ACC112 (cell line): ENCODE results near the gene MTG2.

ENCODE experiments used
- H2AFZ ChIP-seq: fragments of 200-600 bp; sonication (generic); one replicate; pipeline ENCODE4 v1.6.0; 2017; ENCODE audit warnings: antibody characterized with exemption, low read length; ENCODE audit not compliant: unreplicated experiment
- H3K27ac ChIP-seq: fragments of 200-600 bp; sonication (generic); 2 replicates; pipeline ENCODE4 v1.5.1; 2014; ENCODE audit warnings: low read depth, mild to moderate bottlenecking, antibody characterized with exemption, low read length, moderate library complexity
- H3K27me3 ChIP-seq: fragments of 200-600 bp; sonication (generic); 2 replicates; pipeline ENCODE4 v1.6.1; 2014; ENCODE audit warnings: mild to moderate bottlenecking, antibody characterized with exemption, low read length, moderate library complexity, mixed read lengths; ENCODE audit not compliant: insufficient read depth
- H3K36me3 ChIP-seq: fragments of 200-600 bp; sonication (generic); 2 replicates; pipeline ENCODE4 v1.6.1; 2016; ENCODE audit warnings: mild to moderate bottlenecking, antibody characterized with exemption, low read length, moderate library complexity, mixed read lengths; ENCODE audit not compliant: insufficient read depth
- H3K4me1 ChIP-seq: fragments of 200-600 bp; sonication (generic); one replicate; pipeline ENCODE4 v1.6.1; 2016; ENCODE audit warnings: low read length, mixed read lengths; ENCODE audit not compliant: insufficient read depth, unreplicated experiment, control insufficient read depth
- H3K4me3 ChIP-seq: fragments of 200-600 bp; sonication (generic); 2 replicates; pipeline ENCODE4 v1.5.1; 2014; ENCODE audit warnings: mild to moderate bottlenecking, low read depth, low read length
- H3K79me2 ChIP-seq: fragments of 200-600 bp; sonication (generic); one replicate; pipeline ENCODE4 v1.6.0; 2016; ENCODE audit warnings: low read length; ENCODE audit not compliant: control insufficient read depth, unreplicated experiment, insufficient read depth

MTG2 gene, protein sequence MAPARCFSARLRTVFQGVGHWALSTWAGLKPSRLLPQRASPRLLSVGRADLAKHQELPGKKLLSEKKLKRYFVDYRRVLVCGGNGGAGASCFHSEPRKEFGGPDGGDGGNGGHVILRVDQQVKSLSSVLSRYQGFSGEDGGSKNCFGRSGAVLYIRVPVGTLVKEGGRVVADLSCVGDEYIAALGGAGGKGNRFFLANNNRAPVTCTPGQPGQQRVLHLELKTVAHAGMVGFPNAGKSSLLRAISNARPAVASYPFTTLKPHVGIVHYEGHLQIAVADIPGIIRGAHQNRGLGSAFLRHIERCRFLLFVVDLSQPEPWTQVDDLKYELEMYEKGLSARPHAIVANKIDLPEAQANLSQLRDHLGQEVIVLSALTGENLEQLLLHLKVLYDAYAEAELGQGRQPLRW

DNA sequence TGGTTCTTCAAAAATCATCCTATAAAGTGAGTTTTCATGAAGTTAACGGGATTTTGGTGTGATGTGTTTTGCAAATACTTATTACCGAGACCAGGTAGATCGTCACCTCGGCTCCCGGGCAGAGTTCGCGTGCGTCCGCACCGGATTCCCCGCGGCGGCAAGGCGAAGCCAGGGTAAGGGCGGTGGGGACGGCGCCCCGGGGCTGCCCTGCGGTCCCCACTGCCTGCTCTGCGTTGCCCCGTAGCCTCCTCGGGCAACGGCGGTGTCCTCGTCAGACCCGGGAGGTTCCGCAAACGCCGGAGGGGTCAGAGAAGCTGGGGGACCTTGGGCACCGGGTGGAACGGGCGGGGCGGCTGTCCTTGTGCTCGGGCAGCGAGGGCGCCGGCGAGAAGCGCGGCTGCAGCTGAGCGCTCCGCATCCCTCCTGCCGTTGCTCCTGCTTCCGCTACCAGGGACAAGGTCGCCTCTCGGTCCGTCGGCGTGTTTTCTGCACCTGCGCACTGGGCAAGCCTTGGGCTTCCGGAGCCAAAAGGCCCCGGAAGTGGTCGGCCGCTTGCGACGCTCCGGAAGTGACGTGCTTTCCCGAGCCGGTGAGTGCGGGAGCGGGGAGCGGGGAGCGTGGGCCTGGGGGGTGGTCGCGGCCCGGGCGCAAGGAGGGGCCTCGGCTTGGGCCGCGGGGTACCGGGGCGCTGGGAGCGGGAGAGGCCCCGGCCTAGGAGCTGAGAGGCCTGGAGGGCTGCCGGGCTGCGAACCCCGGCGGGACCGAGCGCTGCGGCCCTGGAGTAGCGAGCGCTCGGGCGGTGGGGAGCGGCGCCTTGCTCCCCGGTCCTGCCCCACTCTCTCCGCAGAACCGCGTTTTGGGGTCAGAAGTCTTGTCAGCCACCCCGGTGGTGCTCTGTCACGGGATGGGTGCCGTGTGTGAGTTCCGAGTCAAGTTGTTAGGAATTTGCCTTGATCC is at the start of gene MTG2:
TSS of gene MTG2 (plus strand) at position 560 of the 957 bp plus-strand sequence. CDS start 10,393 bp downstream, outside the sequence.
- H3K4me3 ChIP-seq = peak within 1 kb of the TSS; percentile 88
- H3K79me2 ChIP-seq = peaks cover 44% of the 10 kb centered on the region
- H3K27me3 ChIP-seq = no peaks in the 10 kb centered on the region
- peak within 1 kb of the TSS; percentile 91 for H2AFZ ChIP-seq
- H3K36me3 ChIP-seq = peaks cover 5% of the 10 kb centered on the region; the same call in 1 of the 2 replicates
- H3K4me1 ChIP-seq = peaks cover 19% of the 10 kb centered on the region
- peak within 1 kb of the TSS; percentile 67 for H3K27ac ChIP-seq

- H3K4me3 ChIP-seq = no peak overlapping the region
- H3K79me2 ChIP-seq = no peaks in the 10 kb centered on the region
- H2AFZ ChIP-seq = no peak overlapping the region
- H3K27ac ChIP-seq = no peak overlapping the region
- peaks cover 22% of the 10 kb centered on the region for H3K4me1 ChIP-seq
- no peaks in the 10 kb centered on the region for H3K27me3 ChIP-seq
- H3K36me3 ChIP-seq = peaks cover 21% of the 10 kb centered on the region; the same call in 1 of the 2 replicates
Observed at GRCh38 chr20:62133051-62133845, 49.6 kb upstream of the MTG2 start.

DNA sequence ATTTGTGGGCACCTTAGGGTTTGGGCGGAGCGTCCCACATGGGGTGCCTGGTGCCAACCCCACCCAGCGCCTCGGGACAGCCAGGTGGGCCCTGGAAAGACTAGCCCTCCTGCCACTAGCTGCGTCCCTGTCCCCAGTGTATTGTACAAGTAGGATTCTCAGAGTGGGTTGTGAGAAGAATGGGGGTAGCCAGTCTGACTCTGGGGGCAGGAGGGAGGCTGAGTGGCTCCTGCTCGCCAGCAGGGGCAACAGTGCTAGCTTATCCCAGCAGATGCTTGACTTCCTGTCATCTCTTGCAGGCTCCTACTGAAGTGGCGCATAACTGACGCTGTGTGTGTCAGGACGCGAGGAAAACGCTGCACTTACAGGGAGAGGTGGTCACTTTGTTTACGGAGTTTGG is 49.0 kb upstream of the MTG2 start:
- Histone ChIP-seq H3K4me1 (peaks cover 22% of the 10 kb centered on the region), H3K27ac (0 out of 2 replicates have a peak overlapping the region, but pooled peaks have one; percentile 72)

DNA sequence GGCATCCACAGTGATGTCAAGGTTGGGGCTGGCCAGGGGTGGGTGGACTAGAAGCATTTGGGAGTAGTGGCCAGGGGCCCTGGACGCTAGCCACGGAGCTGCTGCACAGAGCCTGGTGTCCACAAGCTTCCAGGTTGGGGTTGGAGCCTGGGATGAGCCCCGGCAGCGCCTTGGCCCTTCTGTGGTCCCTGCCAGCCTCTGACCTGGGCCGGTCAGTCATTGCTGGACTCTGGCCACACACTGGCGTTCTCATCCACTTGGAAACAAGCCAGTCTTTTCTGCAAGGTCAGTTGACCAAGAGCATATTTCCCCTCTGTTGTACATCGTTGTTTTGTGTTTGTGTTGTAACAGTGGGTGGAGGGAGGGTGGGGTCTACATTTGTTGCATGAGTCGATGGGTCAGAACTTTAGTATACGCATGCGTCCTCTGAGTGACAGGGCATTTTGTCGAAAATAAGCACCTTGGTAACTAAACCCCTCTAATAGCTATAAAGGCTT is 48.0 kb upstream of the MTG2 start:
- Histone ChIP-seq H3K27me3 (no peaks in the 10 kb centered on the region), H3K27ac (peak overlapping the region; percentile 72), H2AFZ (no peak overlapping the region), H3K4me3 (no peak overlapping the region), H3K36me3 (peaks cover 32% of the 10 kb centered on the region), H3K79me2 (peaks cover 11% of the 10 kb centered on the region), H3K4me1 (peaks cover 22% of the 10 kb centered on the region)

More for the DNA sequence above, 49.0 kb upstream of the MTG2 start:
- peaks cover 2% of the 10 kb centered on the region for H3K79me2 ChIP-seq
- H3K27me3 ChIP-seq = no peaks in the 10 kb centered on the region
- peaks cover 24% of the 10 kb centered on the region for H3K36me3 ChIP-seq
- H3K4me3 ChIP-seq = no peak overlapping the region
- no peak overlapping the region for H2AFZ ChIP-seq

GRCh38 chr20:62135573-62136266 is 47.1 kb upstream of the MTG2 start:
- Histone ChIP-seq H3K79me2 (peaks cover 20% of the 10 kb centered on the region), H3K36me3 (peaks cover 33% of the 10 kb centered on the region), H3K4me1 (peaks cover 22% of the 10 kb centered on the region), H2AFZ (no peak overlapping the region), H3K4me3 (no peak overlapping the region), H3K27me3 (no peaks in the 10 kb centered on the region), H3K27ac (peak overlapping the region; percentile 72)

GRCh38 chr20:62136283-62137091 is 46.3 kb upstream of the MTG2 start:
- Histone ChIP-seq H3K79me2 (peaks cover 28% of the 10 kb centered on the region), H3K27me3 (no peaks in the 10 kb centered on the region), H3K36me3 (peaks cover 30% of the 10 kb centered on the region), H3K4me3 (no peak overlapping the region), H3K27ac (no peak overlapping the region), H2AFZ (no peak overlapping the region), H3K4me1 (peaks cover 30% of the 10 kb centered on the region)

DNA sequence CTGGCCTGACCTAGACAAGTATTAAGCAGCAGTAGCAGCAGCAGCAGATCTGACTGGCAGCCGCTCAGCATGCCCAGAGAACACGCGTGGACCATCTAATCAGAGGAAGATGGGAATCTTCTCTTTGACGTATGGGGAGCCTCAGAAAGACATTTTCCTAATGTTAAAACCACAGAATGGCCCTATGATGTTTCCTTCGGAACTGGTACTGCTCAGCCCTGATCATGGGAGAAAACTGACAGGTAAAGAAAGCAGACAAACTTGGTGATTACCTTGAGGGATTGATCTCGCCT is 45.8 kb upstream of the MTG2 start:
- H3K4me3 ChIP-seq = no peak overlapping the region
- no peak overlapping the region for H2AFZ ChIP-seq
- no peak overlapping the region for H3K27ac ChIP-seq
- H3K79me2 ChIP-seq = peaks cover 34% of the 10 kb centered on the region
- peaks cover 31% of the 10 kb centered on the region for H3K4me1 ChIP-seq
- no peaks in the 10 kb centered on the region for H3K27me3 ChIP-seq
- H3K36me3 ChIP-seq = peaks cover 30% of the 10 kb centered on the region

DNA sequence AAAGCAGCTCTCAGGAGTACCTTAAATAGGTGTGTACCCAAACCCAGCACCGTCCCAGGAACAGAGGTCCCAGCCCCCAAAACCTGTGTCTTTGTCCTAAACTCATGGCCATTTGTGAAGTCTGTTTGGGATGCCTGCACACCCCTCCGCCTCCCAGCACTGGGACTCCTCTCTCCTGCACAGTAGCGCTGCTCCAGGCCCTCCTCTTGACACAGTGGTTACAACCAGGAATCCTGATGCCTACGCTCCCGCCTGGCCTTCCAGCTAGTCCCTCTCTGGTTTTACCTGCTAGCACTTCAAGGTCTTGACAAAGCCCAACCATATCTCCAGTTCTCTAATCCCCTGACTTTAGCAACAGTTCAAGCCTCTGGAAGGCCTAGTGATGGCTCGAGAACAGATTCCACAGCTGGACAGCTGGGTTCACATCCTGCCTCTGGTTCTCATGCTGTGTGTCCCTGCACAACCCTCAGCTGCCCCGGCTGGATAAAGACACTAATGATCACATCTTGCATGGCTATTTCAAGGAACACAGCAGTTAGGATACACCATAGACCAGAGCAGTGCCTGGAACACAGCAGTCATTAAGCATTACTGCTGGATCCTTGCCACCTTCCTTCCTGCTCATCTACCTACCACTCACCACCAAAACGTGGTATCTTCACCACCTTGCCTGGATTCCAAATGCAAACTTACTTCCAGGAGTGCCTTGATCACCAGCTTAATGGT is 45.2 kb upstream of the MTG2 start:
- Histone ChIP-seq H3K27ac (no peak overlapping the region), H3K79me2 (peaks cover 40% of the 10 kb centered on the region), H3K27me3 (no peaks in the 10 kb centered on the region), H3K4me3 (no peak overlapping the region), H3K36me3 (peaks cover 30% of the 10 kb centered on the region), H3K4me1 (peaks cover 31% of the 10 kb centered on the region), H2AFZ (no peak overlapping the region)

- Histone ChIP-seq H3K27ac (no peak overlapping the region), H3K4me3 (no peak overlapping the region), H3K27me3 (no peaks in the 10 kb centered on the region), H3K4me1 (peaks cover 29% of the 10 kb centered on the region), H3K36me3 (peaks cover 30% of the 10 kb centered on the region), H3K79me2 (peaks cover 45% of the 10 kb centered on the region), H2AFZ (no peak overlapping the region)
Observed at GRCh38 chr20:62138204-62138543, 44.7 kb upstream of the MTG2 start.
